Endodermal cell (in vitro differentiated cells): ENCODE results near the gene CHST9. TPM values are rescaled to one million over a fixed set of nuclear protein-coding genes. Genes with fewer than 3 reads are reported as not detected.

Source experiments
- DNase-seq: peaks from one replicate; pipeline ENCODE4 v3.0.0-alpha.2; 2017
- H3K27ac ChIP-seq: 2 replicates; pipeline ENCODE4 v1.5.1; 2013; ENCODE audit warnings: mild to moderate bottlenecking, low read depth, low read length, moderate library complexity
- H3K27me3 ChIP-seq: 2 replicates; pipeline ENCODE4 v1.6.1; 2013; ENCODE audit warnings: mild to moderate bottlenecking, low read length, moderate library complexity; ENCODE audit not compliant: insufficient read depth, control insufficient read depth, poor library complexity, severe bottlenecking
- H3K36me3 ChIP-seq: 2 replicates; pipeline ENCODE4 v1.7.0; 2013; ENCODE audit warnings: mild to moderate bottlenecking, low read length, moderate library complexity; ENCODE audit not compliant: control insufficient read depth, insufficient read depth
- H3K4me1 ChIP-seq: one replicate; pipeline ENCODE4 v1.7.0; 2013; ENCODE audit warnings: low read length; ENCODE audit not compliant: control insufficient read depth, insufficient read depth
- H3K4me3 ChIP-seq: 2 replicates; pipeline ENCODE4 v1.5.1; 2013; ENCODE audit warnings: mild to moderate bottlenecking, low read length, moderate library complexity
- H3K9ac ChIP-seq: 2 replicates; pipeline ENCODE4 v1.6.1; 2013; ENCODE audit warnings: mild to moderate bottlenecking, low read length, moderate library complexity; ENCODE audit not compliant: poor library complexity, severe bottlenecking; ENCODE audit errors: extremely low read depth
- H3K9me3 ChIP-seq: 2 replicates; pipeline ENCODE4 v1.6.1; 2013; ENCODE audit warnings: mild to moderate bottlenecking, low read length, moderate library complexity; ENCODE audit not compliant: control insufficient read depth
- H3K27ac Mint-ChIP-seq: 2 replicates; pipeline ENCODE4 v1.8.0; 2020; ENCODE audit warnings: mixed read lengths
- H3K27me3 Mint-ChIP-seq: 2 replicates; pipeline ENCODE4 v1.8.0; 2021; ENCODE audit warnings: mild to moderate bottlenecking, mixed read lengths; ENCODE audit not compliant: insufficient read depth
- H3K36me3 Mint-ChIP-seq: 2 replicates; pipeline ENCODE4 v1.8.0; 2020; ENCODE audit warnings: low read depth, mixed read lengths
- H3K4me1 Mint-ChIP-seq: 2 replicates; pipeline ENCODE4 v1.8.0; 2020; ENCODE audit warnings: mixed read lengths
- H3K4me3 Mint-ChIP-seq: 2 replicates; pipeline ENCODE4 v1.8.0; 2020; ENCODE audit warnings: mild to moderate bottlenecking, moderate library complexity, mixed read lengths
- H3K9me3 Mint-ChIP-seq: 2 replicates; pipeline ENCODE4 v1.8.0; 2020; ENCODE audit warnings: mild to moderate bottlenecking, mixed read lengths
- CTCF ChIP-seq: fragments of 200-600 bp; sonication (generic); conservative IDR thresholded peaks from 2 replicates; pipeline ENCODE4 v1.5.0; 2021; ENCODE audit warnings: antibody characterized with exemption, mild to moderate bottlenecking
- WGBS, 2 experiments: methylation state at CpG; one replicate each; pipeline versions ENCODE4 v1.1.5 to v1.1.7; 2013; ENCODE audit warnings: missing lambda C conversion rate in 2 of 2, mixed read lengths in 1 of 2; ENCODE audit not compliant: insufficient coverage in 1 of 2, insufficient read length in 1 of 2; 5-methylcytosine and 5-hydroxymethylcytosine counted together
- total RNA-seq, 2 donors: library from RNA; stranded (reverse); fragmentation: NEBNext Ultra II Directional in 1 of 2; extraction: Animal tissue kit (Norgen Biotek cat#: 25700) in 1 of 2; gene quantifications; 2 replicates in 1 of 2; 3 replicates in 1 of 2; pipeline ENCODE4 v1.2.1, GENCODE V29; 2021

CHST9 gene
- total RNA-seq, 2 donors from 2014 or later, result 47.5 to 75.8 TPM

- no peak for TF ChIP-seq CTCF
- Mint-ChIP-seq H3K36me3 (peaks cover 24% of the 10 kb centered on the region), H3K27me3 (no peaks in the 10 kb centered on the region), H3K27ac (no peak overlapping the region), H3K4me3 (no peak overlapping the region), H3K9me3 (peaks cover 4% of the 10 kb centered on the region), H3K4me1 (peaks cover 23% of the 10 kb centered on the region)
- Histone ChIP-seq H3K9ac (no peak overlapping the region), H3K9me3 (no peaks in the 10 kb centered on the region), H3K4me1 (peaks cover 12% of the 10 kb centered on the region), H3K27ac (no peak overlapping the region), H3K4me3 (no peak overlapping the region), H3K36me3 (no peaks in the 10 kb centered on the region), H3K27me3 (no peaks in the 10 kb centered on the region)
- WGBS, 2 experiments, result 91 to 92% methylated on average over 5 to 7 of the region's 7 CpGs
- DNase-seq, result no peak
Measured at GRCh38 chr18:27061488-27062095, 123.5 kb downstream of the CHST9 start.

GRCh38 chr18:27057519-27058234 is 127.4 kb downstream of the CHST9 start:
- Histone ChIP-seq H3K27me3 (no peaks in the 10 kb centered on the region), H3K4me3 (no peak overlapping the region), H3K4me1 (peaks cover 12% of the 10 kb centered on the region), H3K9me3 (peaks cover 2% of the 10 kb centered on the region), H3K27ac (peak overlapping the region; percentile 6), H3K9ac (no peak overlapping the region), H3K36me3 (no peaks in the 10 kb centered on the region)
- no peak for TF ChIP-seq CTCF
- WGBS, 2 experiments, result 66 to 68% methylated on average over 8 to 10 of the region's 11 CpGs
- Mint-ChIP-seq H3K36me3 (peaks cover 35% of the 10 kb centered on the region), H3K27ac (no peak overlapping the region), H3K4me1 (peaks cover 23% of the 10 kb centered on the region), H3K9me3 (peaks cover 4% of the 10 kb centered on the region), H3K27me3 (no peaks in the 10 kb centered on the region), H3K4me3 (no peak overlapping the region)
- DNase-seq, result peak; percentile 51

GRCh38 chr18:27054926-27055325 is 130.2 kb downstream of the CHST9 start:
- no peak for TF ChIP-seq CTCF
- Mint-ChIP-seq H3K27me3 (no peaks in the 10 kb centered on the region), H3K4me3 (no peak overlapping the region), H3K27ac (no peak overlapping the region), H3K9me3 (peaks cover 8% of the 10 kb centered on the region), H3K36me3 (peaks cover 28% of the 10 kb centered on the region), H3K4me1 (peaks cover 18% of the 10 kb centered on the region)
- WGBS, 2 experiments, result 88 to 95% methylated on average over 1 to 3 of the region's 3 CpGs
- Histone ChIP-seq H3K27me3 (no peaks in the 10 kb centered on the region), H3K9ac (no peak overlapping the region), H3K4me3 (no peak overlapping the region), H3K36me3 (no peaks in the 10 kb centered on the region), H3K9me3 (peaks cover 8% of the 10 kb centered on the region), H3K4me1 (peaks cover 12% of the 10 kb centered on the region), H3K27ac (no peak overlapping the region)
- no peak for DNase-seq
